ENCODE measurements around the gene AZIN2. TPM values are rescaled to one million over a fixed set of nuclear protein-coding genes. Genes with fewer than 3 reads are reported as not detected.

AZIN2 gene
- total and polyA plus RNA-seq, 10 of the 15 experiments (the other 5 are each of a cell fraction or from before 2014, with no cell fraction given), result 0.02 to 0.85 (median 0.23) TPM

DNA sequence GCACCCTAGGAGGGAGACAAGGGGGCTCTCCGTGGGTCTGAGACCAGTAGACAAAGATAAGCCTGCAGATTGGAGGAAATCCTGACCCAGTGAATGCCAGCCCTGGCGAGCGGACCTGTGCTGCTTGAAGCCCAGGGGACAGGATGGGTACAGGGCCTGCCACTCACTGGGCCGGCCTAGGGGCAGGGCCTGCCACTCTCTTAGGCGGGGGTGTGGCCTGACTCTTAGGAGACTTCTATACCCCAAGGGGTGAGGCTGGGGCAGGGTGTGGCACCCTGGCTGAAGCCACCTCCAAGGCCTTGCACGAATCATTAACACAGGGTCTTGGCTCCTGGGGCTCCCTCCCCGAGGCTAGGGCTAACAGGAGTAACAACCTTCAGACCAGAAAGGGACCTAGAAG is 70.2 kb downstream of the AZIN2 start:
- ChIA-PET CTCF (interaction anchor here (1.9 kb wide), 1 partner anchor 217 kb away, joined by 4 read pairs; no protein-coding TSS in a partner anchor), SMC1A (ENCODE audit: uncharacterized antibody, unreplicated experiment) (no interaction called here), RAD21 (ENCODE audit: unreplicated experiment) (no interaction called here), POLR2A (no interaction called here)
- H3K27ac ChIP-seq (ENCODE audit: control insufficient read depth, insufficient read depth), result no peak overlapping the region
- H3K36me3 ChIP-seq (ENCODE audit: control insufficient read depth in 2 of 2, insufficient read depth in 2 of 2, low read length in 1 of 2), result no peaks in the 10 kb centered on the region; a peak in 1 of 4 replicates
- H3K4me3 ChIP-seq, result no peak overlapping the region
- no TSS peak for BruUV-seq (replicated peaks)
- no peak overlapping the region for H3K9ac ChIP-seq (ENCODE audit: control insufficient read depth, insufficient read depth, low read length)
- DNase-seq (ENCODE audit: low read depth, low spot score) (no peak), ATAC-seq (no peak), FAIRE-seq (no peak)
- no peak overlapping the region for H2AFZ ChIP-seq (ENCODE audit: control insufficient read depth, low read depth, low read length)
- H4K20me1 ChIP-seq (ENCODE audit: control insufficient read depth, insufficient read depth), result no peaks in the 10 kb centered on the region
- TF ChIP-seq, protein P1, sequence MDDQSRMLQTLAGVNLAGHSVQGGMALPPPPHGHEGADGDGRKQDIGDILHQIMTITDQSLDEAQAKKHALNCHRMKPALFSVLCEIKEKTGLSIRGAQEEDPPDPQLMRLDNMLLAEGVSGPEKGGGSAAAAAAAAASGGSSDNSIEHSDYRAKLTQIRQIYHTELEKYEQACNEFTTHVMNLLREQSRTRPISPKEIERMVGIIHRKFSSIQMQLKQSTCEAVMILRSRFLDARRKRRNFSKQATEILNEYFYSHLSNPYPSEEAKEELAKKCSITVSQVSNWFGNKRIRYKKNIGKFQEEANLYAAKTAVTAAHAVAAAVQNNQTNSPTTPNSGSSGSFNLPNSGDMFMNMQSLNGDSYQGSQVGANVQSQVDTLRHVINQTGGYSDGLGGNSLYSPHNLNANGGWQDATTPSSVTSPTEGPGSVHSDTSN (IDR thresholded peaks at IDR 0.05; ENCODE audit: insufficient replicate concordance, low read depth, low read length), result no peak
- no peaks in the 10 kb centered on the region for H3K27me3 ChIP-seq (replicated peaks in 1 of 2; ENCODE audit: control insufficient read depth in 2 of 2, insufficient read depth in 2 of 2, low read length in 1 of 2)
- in situ Hi-C loops (cut with MboI), result no loop called here
- no peaks in the 10 kb centered on the region for H3K4me1 ChIP-seq (ENCODE audit: control insufficient read depth, insufficient read depth, low read length)
- no peaks in the 10 kb centered on the region for H3K79me2 ChIP-seq (ENCODE audit: control insufficient read depth, insufficient read depth, low read length)
- no peaks in the 10 kb centered on the region for H3K9me3 ChIP-seq (replicated peaks; ENCODE audit: control insufficient read depth, insufficient read depth, low read length)
- intact Hi-C loops (cut with micrococcal nuclease; ENCODE audit: unreplicated experiment), result no loop called here
- H3K4me2 ChIP-seq (ENCODE audit: control insufficient read depth, insufficient read depth), result no peak overlapping the region
- WGBS (ENCODE audit: insufficient coverage, insufficient replicate concordance, low lambda C conversion rate, missing lambda C conversion rate), result 72% methylated on average over 7 of the region's 7 CpGs

DNA sequence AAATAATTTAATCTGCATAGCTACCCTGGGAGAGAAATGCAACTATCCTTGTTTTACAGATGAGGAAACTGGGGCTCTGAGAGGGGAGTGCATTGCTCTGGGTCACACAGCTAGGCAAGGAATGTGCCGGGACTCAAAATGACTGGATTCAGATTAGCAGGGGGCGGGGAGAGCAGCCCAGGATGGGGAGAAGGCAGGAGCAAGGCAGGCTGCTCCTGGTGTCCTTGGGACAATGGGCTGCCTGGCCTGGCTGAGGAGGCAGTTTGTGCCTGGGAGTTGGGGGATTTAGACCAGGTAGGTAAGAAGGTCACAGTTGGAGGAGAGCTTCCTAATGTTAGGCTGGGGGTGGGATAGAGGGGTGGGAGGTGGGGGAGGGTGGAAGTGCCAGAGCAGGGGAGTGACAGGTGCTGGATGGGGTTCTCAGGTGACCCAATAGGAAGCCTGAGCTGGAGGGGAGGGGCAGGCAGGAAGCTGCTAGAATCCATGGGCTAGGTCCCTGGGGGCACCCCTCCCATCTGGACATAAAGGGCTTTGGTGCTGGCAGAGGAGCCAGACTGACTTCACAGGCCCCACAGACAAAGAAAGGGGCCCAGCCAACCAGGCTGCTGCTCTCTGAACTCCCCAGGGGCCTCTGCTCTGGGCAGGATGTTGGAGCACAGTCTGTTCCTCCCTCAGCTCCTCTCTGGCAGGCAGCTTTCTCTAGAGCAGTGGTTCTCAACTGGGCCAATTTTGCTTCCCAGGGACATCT is 71.9 kb downstream of the AZIN2 start:
- in situ Hi-C loops (cut with MboI), result no loop called here
- POLR2A ChIA-PET, result interaction anchor here (0.9 to 1.6 kb wide), 2 partner anchors 26 to 29 kb away, joined by 3 to 6 read pairs; partner anchors contain the start of gene TRIM62
- ATAC-seq, result peak; percentile 84
- no peaks in the 10 kb centered on the region for H3K27me3 ChIP-seq (replicated peaks in 1 of 2; ENCODE audit: control insufficient read depth in 2 of 2, insufficient read depth in 2 of 2, low read length in 1 of 2)
- TF ChIP-seq POU2F2 (IDR thresholded peaks at IDR 0.05; ENCODE audit: borderline replicate concordance, low read depth, low read length) (no peak), MEF2B (IDR thresholded peaks at IDR 0.05; ENCODE audit: partially characterized antibody, poor library complexity, severe bottlenecking) (peak; percentile 79), CHD1 (IDR thresholded peaks at IDR 0.05; ENCODE audit: low read depth, low read length) (no peak), TARDBP (IDR thresholded peaks at IDR 0.05; ENCODE audit: borderline replicate concordance) (no peak), NRF1 (conservative IDR thresholded peaks at IDR 0.05; ENCODE audit: low read depth, low read length) (no peak), E2F8 (IDR thresholded peaks at IDR 0.05; ENCODE audit: low read depth, partially characterized antibody) (no peak)
- no peak for FAIRE-seq
- no peak overlapping the region for H2AFZ ChIP-seq (ENCODE audit: control insufficient read depth, low read depth, low read length)
- no peak overlapping the region for H3K4me3 ChIP-seq
- RAD21 ChIA-PET (ENCODE audit: unreplicated experiment), result interaction anchor here (1.2 kb wide), 1 partner anchor 29 kb away, joined by 3 read pairs; the partner anchor contains the start of gene TRIM62
- H3K36me3 ChIP-seq (ENCODE audit: control insufficient read depth in 2 of 2, insufficient read depth in 2 of 2, low read length in 1 of 2), result no peaks in the 10 kb centered on the region; a peak in 1 of 4 replicates
- H3K79me2 ChIP-seq (ENCODE audit: control insufficient read depth, insufficient read depth, low read length), result no peaks in the 10 kb centered on the region
- no peak overlapping the region for H3K27ac ChIP-seq (ENCODE audit: control insufficient read depth, insufficient read depth)
- no TSS peak for BruUV-seq (replicated peaks)
- CTCF ChIA-PET, result interaction anchor here (0.9 kb wide), 1 partner anchor 52 kb away, joined by 4 read pairs; no protein-coding TSS in a partner anchor
- no peaks in the 10 kb centered on the region for H4K20me1 ChIP-seq (ENCODE audit: control insufficient read depth, insufficient read depth)
- no peak for DNase-seq (ENCODE audit: low read depth, low spot score)
- SMC1A ChIA-PET (ENCODE audit: uncharacterized antibody, unreplicated experiment), result no interaction called here
- intact Hi-C loops (cut with micrococcal nuclease; ENCODE audit: unreplicated experiment), result no loop called here
- WGBS (ENCODE audit: insufficient coverage, insufficient replicate concordance, low lambda C conversion rate, missing lambda C conversion rate), result 58% methylated on average over 2 of the region's 2 CpGs
- H3K4me1 ChIP-seq (ENCODE audit: control insufficient read depth, insufficient read depth, low read length), result no peaks in the 10 kb centered on the region
- no peak overlapping the region for H3K4me2 ChIP-seq (ENCODE audit: control insufficient read depth, insufficient read depth)
- H3K9me3 ChIP-seq (replicated peaks; ENCODE audit: control insufficient read depth, insufficient read depth, low read length), result no peaks in the 10 kb centered on the region
- H3K9ac ChIP-seq (ENCODE audit: control insufficient read depth, insufficient read depth, low read length), result no peak overlapping the region
